Activated T-cell treated with anti-CD3 and anti-CD28 coated beads, Interleukin-2, amount 50 U/mL, for 24 hours (primary cell): ENCODE results near the gene VIT.

ENCODE experiments used
- DNase-seq: peaks from one replicate; pipeline ENCODE4 v3.0.0-alpha.2; 2020
- H3K27ac Mint-ChIP-seq: 2 replicates; pipeline ENCODE4 v1.8.0; 2020; ENCODE audit warnings: mild to moderate bottlenecking, mixed read lengths
- H3K27me3 Mint-ChIP-seq: 2 replicates; pipeline ENCODE4 v1.8.0; 2020; ENCODE audit warnings: mixed read lengths
- H3K36me3 Mint-ChIP-seq: 2 replicates; pipeline ENCODE4 v1.8.0; 2020; ENCODE audit warnings: low read depth, mixed read lengths
- H3K4me1 Mint-ChIP-seq: 2 replicates; pipeline ENCODE4 v1.8.0; 2020; ENCODE audit warnings: low read depth, mixed read lengths
- H3K4me3 Mint-ChIP-seq: 2 replicates; pipeline ENCODE4 v1.8.0; 2020; ENCODE audit warnings: mild to moderate bottlenecking, moderate library complexity, mixed read lengths
- H3K9me3 Mint-ChIP-seq: 2 replicates; pipeline ENCODE4 v1.8.0; 2020; ENCODE audit warnings: mixed read lengths

The VIT gene, protein sequence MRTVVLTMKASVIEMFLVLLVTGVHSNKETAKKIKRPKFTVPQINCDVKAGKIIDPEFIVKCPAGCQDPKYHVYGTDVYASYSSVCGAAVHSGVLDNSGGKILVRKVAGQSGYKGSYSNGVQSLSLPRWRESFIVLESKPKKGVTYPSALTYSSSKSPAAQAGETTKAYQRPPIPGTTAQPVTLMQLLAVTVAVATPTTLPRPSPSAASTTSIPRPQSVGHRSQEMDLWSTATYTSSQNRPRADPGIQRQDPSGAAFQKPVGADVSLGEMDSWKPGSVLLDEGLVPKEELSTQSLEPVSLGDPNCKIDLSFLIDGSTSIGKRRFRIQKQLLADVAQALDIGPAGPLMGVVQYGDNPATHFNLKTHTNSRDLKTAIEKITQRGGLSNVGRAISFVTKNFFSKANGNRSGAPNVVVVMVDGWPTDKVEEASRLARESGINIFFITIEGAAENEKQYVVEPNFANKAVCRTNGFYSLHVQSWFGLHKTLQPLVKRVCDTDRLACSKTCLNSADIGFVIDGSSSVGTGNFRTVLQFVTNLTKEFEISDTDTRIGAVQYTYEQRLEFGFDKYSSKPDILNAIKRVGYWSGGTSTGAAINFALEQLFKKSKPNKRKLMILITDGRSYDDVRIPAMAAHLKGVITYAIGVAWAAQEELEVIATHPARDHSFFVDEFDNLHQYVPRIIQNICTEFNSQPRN

GRCh38 chr2:36696533-36696932 is at the start of gene VIT:
TSS of gene VIT (plus strand) at chr2:36696707. CDS start at chr2:36716371, 19,664 bp downstream.
- Mint-ChIP-seq H3K36me3 (no peaks in the 10 kb centered on the region), H3K9me3 (no peaks in the 10 kb centered on the region), H3K4me1 (peaks cover 4% of the 10 kb centered on the region), H3K27me3 (peaks cover 8% of the 10 kb centered on the region), H3K4me3 (no peak within 1 kb of the TSS), H3K27ac (no peak within 1 kb of the TSS)
- DNase-seq, result no peak

GRCh38 chr2:36650031-36650829 is 46.3 kb upstream of the VIT start:
- no peaks in the 10 kb centered on the region for H3K36me3 Mint-ChIP-seq
- peaks cover under 1% of the 10 kb centered on the region for H3K9me3 Mint-ChIP-seq
- peaks cover 6% of the 10 kb centered on the region for H3K27me3 Mint-ChIP-seq
- H3K4me3 Mint-ChIP-seq, result no peak overlapping the region
- peak overlapping the region; percentile 30 for H3K27ac Mint-ChIP-seq
- DNase-seq, result no peak
- H3K4me1 Mint-ChIP-seq, result peaks cover 2% of the 10 kb centered on the region

- Mint-ChIP-seq H3K4me3 (no peak overlapping the region), H3K9me3 (no peaks in the 10 kb centered on the region), H3K27ac (no peak overlapping the region), H3K36me3 (no peaks in the 10 kb centered on the region), H3K4me1 (peaks cover 2% of the 10 kb centered on the region), H3K27me3 (peaks cover 6% of the 10 kb centered on the region)
- no peak for DNase-seq
These were observed 43.4 kb upstream of the VIT start for GRCh38 chr2:36653155-36653554.

DNA sequence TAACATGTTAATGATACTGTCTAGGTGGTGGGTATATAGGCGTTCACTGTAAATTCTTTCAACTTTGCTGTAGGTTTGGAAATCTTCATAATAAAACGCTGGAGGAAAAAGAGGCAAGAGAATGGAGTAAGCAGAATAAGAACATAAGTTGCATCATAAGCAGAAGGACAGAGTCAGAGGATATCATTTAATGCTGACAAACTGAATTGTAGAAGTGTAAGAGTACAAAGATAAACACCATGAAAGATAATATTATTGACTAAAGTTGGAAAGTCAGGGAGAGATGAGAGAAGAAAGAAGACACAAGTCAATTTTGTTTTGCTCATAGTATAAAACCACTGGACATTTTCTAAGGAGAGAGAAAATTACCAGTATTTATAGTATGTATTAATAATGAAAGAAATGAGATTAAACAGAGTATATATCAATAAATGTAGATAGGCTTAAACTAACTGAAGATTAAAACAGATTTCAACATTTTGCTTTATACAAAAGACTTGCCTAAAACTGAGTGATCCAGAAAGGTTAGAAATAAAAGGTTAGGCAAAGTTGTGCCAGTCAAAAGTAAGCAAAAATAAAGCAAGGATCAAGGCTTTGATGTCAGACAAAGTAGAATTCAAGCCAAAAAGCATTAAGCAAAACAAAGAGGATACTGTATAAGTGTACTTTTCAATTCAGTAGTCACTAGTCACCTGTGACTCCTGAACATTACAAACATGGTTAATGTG is 42.4 kb upstream of the VIT start:
- H3K27ac Mint-ChIP-seq, result no peak overlapping the region

DNA sequence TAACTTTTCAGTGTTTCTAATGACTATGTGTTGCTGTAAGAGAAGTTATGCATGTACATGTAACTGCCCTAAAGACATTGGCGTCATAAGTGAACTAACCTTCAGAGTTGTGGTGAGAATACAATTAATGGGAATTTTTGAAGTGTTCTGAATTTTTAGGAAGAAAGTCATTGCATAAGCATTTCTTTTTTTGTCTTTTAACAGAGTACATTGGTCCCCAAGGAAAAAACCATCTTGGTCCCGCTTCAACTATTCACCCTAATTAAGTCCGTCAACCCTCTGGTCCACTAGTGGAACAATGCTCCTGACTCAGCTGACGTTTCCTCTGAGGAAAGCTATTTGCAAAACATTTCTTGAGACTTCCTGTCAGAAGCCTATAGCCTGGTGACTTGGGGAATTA is 41.1 kb upstream of the VIT start:
- Mint-ChIP-seq H3K36me3 (no peaks in the 10 kb centered on the region), H3K4me3 (no peak overlapping the region), H3K4me1 (peaks cover 2% of the 10 kb centered on the region), H3K27me3 (no peaks in the 10 kb centered on the region), H3K9me3 (no peaks in the 10 kb centered on the region), H3K27ac (no peak overlapping the region)
- no peak for DNase-seq

More for the DNA sequence above, 42.4 kb upstream of the VIT start:
- no peak for DNase-seq
- peaks cover 6% of the 10 kb centered on the region for H3K27me3 Mint-ChIP-seq
- no peak overlapping the region for H3K4me3 Mint-ChIP-seq
- no peaks in the 10 kb centered on the region for H3K36me3 Mint-ChIP-seq
- peaks cover 2% of the 10 kb centered on the region for H3K4me1 Mint-ChIP-seq
- H3K9me3 Mint-ChIP-seq, result no peaks in the 10 kb centered on the region

DNA sequence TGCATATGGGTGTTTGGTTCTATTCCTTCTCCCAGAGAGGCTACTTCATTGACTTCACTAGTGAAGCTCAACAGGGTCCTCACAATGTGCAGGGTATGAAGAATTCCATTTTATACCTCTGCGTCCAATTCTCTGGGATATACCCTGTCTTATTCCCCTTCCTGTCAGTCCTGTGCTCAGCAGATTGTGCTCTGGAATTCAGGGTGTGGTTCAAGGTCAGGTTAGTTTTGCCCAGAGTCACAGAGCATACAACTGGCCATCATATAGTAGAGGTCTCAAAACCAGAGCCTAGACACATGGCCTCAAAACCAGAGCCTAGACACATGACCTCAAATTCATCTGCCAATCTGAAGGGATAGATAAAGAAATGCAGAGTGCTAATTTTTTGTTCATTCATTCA is 38.8 kb upstream of the VIT start:
- H3K4me1 Mint-ChIP-seq, result peaks cover 2% of the 10 kb centered on the region
- no peak overlapping the region for H3K4me3 Mint-ChIP-seq
- H3K27ac Mint-ChIP-seq, result no peak overlapping the region

GRCh38 chr2:36658277-36658748 is 38.2 kb upstream of the VIT start:
- no peak overlapping the region for H3K4me3 Mint-ChIP-seq
- H3K4me1 Mint-ChIP-seq, result peaks cover 2% of the 10 kb centered on the region
- no peaks in the 10 kb centered on the region for H3K36me3 Mint-ChIP-seq
- no peaks in the 10 kb centered on the region for H3K27me3 Mint-ChIP-seq
- H3K27ac Mint-ChIP-seq, result no peak overlapping the region
- no peaks in the 10 kb centered on the region for H3K9me3 Mint-ChIP-seq
- DNase-seq, result no peak

More for the DNA sequence above, 38.8 kb upstream of the VIT start:
- DNase-seq, result no peak
- Mint-ChIP-seq H3K27me3 (no peaks in the 10 kb centered on the region), H3K36me3 (no peaks in the 10 kb centered on the region), H3K9me3 (no peaks in the 10 kb centered on the region)

DNA sequence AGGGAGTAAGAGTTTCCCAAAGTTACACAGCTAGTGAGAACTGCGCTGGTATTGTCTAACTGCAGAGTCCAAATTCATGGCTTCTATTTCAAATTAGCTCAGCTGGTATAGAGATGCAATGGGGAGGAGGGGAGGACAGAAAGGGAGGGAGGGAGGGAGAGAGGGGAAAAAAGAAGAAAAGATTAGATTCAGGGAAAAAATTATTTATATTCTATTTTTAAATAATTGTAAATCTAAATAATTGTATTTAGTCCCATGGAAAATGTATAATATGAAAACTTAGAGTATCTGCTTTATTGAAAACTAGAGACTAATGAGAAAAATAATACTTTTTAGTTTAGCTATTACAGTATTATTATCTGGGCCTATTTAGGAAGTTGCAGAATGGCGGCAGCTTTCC is 37.3 kb upstream of the VIT start:
- no peak for DNase-seq
- Mint-ChIP-seq H3K4me1 (peaks cover 2% of the 10 kb centered on the region), H3K36me3 (no peaks in the 10 kb centered on the region)

GRCh38 chr2:36659872-36660312 is 36.6 kb upstream of the VIT start:
- H3K9me3 Mint-ChIP-seq, result no peaks in the 10 kb centered on the region
- no peak overlapping the region for H3K27ac Mint-ChIP-seq
- DNase-seq, result no peak
- no peaks in the 10 kb centered on the region for H3K36me3 Mint-ChIP-seq
- H3K27me3 Mint-ChIP-seq, result no peaks in the 10 kb centered on the region
- peaks cover 2% of the 10 kb centered on the region for H3K4me1 Mint-ChIP-seq
- H3K4me3 Mint-ChIP-seq, result no peak overlapping the region

More for the DNA sequence above, 37.3 kb upstream of the VIT start:
- no peaks in the 10 kb centered on the region for H3K9me3 Mint-ChIP-seq
- H3K27ac Mint-ChIP-seq, result no peak overlapping the region
- H3K4me3 Mint-ChIP-seq, result no peak overlapping the region
- H3K27me3 Mint-ChIP-seq, result no peaks in the 10 kb centered on the region

DNA sequence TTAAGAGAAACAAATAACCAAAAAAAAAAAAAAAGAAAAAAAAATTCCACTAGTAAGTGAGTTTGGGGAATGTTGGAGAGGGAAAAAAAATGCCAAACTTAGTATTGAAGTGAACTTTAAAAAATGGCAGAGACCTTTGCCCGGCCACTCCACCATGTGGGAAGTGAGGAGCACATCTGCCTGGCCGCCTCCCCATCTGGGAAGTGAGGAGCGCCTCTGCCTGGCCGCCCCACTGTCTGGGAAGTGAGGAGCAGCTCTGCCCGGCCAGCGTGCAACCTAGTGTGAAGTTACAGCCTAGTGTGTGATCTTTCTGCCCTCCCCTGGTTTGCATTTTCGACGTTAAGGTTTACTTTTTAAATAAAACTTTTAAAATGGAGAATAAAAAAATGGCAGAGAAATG is 33.9 kb upstream of the VIT start:
- Mint-ChIP-seq H3K4me3 (no peak overlapping the region), H3K9me3 (no peaks in the 10 kb centered on the region), H3K4me1 (peaks cover 2% of the 10 kb centered on the region), H3K27me3 (peaks cover 7% of the 10 kb centered on the region), H3K27ac (no peak overlapping the region), H3K36me3 (no peaks in the 10 kb centered on the region)
- DNase-seq, result no peak

GRCh38 chr2:36663295-36663694 is 33.2 kb upstream of the VIT start:
- Mint-ChIP-seq H3K9me3 (no peaks in the 10 kb centered on the region), H3K27me3 (peaks cover 11% of the 10 kb centered on the region), H3K4me1 (peaks cover 2% of the 10 kb centered on the region), H3K36me3 (no peaks in the 10 kb centered on the region), H3K27ac (no peak overlapping the region), H3K4me3 (no peak overlapping the region)
- DNase-seq, result no peak

DNA sequence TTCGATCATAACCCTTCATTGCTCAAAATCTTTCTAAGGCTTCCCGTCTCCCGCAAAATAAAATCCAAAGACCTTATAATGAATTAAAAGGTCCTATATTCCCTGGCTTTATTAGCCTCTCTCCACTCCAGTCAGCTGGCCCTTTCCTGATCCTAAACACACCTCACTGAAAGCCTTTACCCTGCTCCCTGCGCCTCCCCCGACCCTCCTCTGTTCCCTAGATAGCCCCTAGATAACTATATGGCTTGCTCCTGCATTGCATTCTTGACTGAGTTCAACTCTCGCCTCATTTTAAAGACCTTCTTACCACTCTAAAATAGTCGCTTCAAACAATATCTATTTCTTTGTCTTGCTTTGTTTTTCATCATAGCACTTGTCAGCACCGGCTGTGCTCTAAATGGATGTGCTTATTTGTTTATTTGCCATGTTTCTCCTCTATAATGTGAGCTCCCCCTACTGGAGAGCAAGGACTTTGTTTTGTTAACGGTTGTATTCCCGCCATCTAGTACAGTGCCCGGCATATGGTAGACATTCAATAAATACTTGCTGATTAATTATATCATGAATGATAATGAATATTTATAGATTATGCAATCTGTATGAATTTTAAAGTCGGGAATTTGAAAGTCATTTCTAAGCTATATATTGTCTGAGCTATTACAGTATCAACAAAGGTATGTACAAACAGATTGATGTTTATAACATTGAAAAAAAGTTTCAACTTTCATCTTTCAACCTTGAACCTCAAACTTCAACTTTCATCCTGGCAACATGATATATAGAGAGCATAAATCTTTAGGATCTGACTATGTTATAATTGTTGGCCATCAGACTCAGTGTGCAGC is 32.4 kb upstream of the VIT start:
- Mint-ChIP-seq H3K27ac (no peak overlapping the region), H3K4me1 (peaks cover 2% of the 10 kb centered on the region), H3K9me3 (no peaks in the 10 kb centered on the region), H3K4me3 (no peak overlapping the region), H3K36me3 (no peaks in the 10 kb centered on the region), H3K27me3 (peaks cover 15% of the 10 kb centered on the region)
- no peak for DNase-seq

- Mint-ChIP-seq H3K4me1 (peaks cover 2% of the 10 kb centered on the region), H3K36me3 (no peaks in the 10 kb centered on the region), H3K27ac (no peak overlapping the region), H3K27me3 (peaks cover 15% of the 10 kb centered on the region), H3K9me3 (no peaks in the 10 kb centered on the region), H3K4me3 (no peak overlapping the region)
- no peak for DNase-seq
These were observed 31.8 kb upstream of the VIT start for GRCh38 chr2:36664696-36665076.
